IMR-90 (cell line): ENCODE data around the gene KLHL12.

Experiments used
- CEBPB ChIP-seq: IDR thresholded peaks from 2 replicates; pipeline ENCODE4 v1.6.1; 2012; ENCODE audit warnings: low read depth, low read length, improper control_type of control experiment
- POLR2A ChIP-seq: IDR thresholded peaks from 2 replicates; pipeline ENCODE4 v1.6.1; 2012; ENCODE audit warnings: mild to moderate bottlenecking, low read depth, low read length
- RAD21 ChIP-seq: IDR thresholded peaks from 2 replicates; pipeline ENCODE4 v1.6.1; 2012; ENCODE audit warnings: low read length, improper control_type of control experiment
- RFX5 ChIP-seq: IDR thresholded peaks from 2 replicates; pipeline ENCODE4 v1.8.0; 2012; ENCODE audit warnings: low read depth, mild to moderate bottlenecking, low read length, moderate library complexity
- TF ChIP-seq, protein P1 (sequence below): conservative IDR thresholded peaks from 2 replicates; pipeline ENCODE4 v1.5.1; 2012; ENCODE audit warnings: mild to moderate bottlenecking, low read depth, low read length, improper control_type of control experiment

DNA sequence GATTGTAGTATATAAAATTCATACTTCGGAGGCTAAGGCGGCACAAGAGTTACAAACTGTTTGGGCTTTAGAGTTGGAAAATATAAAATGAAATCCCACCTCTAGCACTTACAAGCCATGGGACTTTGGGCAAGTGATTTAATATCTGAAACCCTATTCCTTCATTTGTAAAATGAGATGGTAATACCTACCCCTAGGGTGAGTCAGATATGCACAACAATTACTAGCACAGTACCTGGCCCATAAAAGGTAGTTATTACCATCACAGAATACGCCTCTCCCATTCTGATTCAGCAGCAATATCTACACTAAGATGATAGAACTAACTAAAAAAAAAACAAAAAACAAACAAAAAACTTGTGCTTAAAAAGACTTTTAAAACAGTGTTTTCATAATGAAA is 3.5 kb downstream of the KLHL12 start:
- TF ChIP-seq, protein P1, sequence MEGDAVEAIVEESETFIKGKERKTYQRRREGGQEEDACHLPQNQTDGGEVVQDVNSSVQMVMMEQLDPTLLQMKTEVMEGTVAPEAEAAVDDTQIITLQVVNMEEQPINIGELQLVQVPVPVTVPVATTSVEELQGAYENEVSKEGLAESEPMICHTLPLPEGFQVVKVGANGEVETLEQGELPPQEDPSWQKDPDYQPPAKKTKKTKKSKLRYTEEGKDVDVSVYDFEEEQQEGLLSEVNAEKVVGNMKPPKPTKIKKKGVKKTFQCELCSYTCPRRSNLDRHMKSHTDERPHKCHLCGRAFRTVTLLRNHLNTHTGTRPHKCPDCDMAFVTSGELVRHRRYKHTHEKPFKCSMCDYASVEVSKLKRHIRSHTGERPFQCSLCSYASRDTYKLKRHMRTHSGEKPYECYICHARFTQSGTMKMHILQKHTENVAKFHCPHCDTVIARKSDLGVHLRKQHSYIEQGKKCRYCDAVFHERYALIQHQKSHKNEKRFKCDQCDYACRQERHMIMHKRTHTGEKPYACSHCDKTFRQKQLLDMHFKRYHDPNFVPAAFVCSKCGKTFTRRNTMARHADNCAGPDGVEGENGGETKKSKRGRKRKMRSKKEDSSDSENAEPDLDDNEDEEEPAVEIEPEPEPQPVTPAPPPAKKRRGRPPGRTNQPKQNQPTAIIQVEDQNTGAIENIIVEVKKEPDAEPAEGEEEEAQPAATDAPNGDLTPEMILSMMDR: no peak
- TF ChIP-seq RFX5 (no peak), POLR2A (no peak), RAD21 (no peak), CEBPB (no peak)
